NCI-H1694 (cell line): Measurements from ENCODE around the gene PPP2R1B.
A peak's percentile ranks its signal among the peaks of the same experiment; 100 is the strongest.
"Not testable (repeated sequence)": the region's sequence is repeated elsewhere in the genome, so short reads cannot be mapped to it uniquely, and the experiment has no call there.

Source experiments
- DNase-seq: peaks from one replicate; lab custom pipeline; 2025; lab: John Stamatoyannopoulos, UW

Gene PPP2R1B

GRCh38 chr11:111765984-111766833 lies at the start of gene PPP2R1B:
Gene PPP2R1B (minus strand): TSS chr11:111766389. CDS start chr11:111766361, 28 bp downstream.
- DNase-seq: peak; percentile 16

DNA sequence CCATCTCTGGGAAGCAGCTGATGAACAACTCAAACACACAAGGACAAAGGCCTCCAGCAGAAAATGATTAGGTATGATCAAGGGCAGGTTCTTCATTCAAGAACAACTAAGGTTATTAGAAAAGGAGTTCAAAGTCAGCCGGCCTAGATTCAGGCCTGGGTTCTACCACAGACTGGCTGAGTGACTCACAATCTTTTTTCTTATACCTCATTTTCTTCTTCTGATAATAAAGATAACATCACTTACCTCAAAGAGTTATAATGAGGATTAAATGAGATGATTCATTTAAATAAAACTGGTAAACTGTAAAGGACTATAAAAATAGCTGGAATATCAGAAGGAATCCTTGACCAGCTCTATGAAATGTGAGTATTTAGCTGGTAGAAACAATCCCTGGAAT lies 49.3 kb upstream of the PPP2R1B start:
- no peak for DNase-seq

DNA sequence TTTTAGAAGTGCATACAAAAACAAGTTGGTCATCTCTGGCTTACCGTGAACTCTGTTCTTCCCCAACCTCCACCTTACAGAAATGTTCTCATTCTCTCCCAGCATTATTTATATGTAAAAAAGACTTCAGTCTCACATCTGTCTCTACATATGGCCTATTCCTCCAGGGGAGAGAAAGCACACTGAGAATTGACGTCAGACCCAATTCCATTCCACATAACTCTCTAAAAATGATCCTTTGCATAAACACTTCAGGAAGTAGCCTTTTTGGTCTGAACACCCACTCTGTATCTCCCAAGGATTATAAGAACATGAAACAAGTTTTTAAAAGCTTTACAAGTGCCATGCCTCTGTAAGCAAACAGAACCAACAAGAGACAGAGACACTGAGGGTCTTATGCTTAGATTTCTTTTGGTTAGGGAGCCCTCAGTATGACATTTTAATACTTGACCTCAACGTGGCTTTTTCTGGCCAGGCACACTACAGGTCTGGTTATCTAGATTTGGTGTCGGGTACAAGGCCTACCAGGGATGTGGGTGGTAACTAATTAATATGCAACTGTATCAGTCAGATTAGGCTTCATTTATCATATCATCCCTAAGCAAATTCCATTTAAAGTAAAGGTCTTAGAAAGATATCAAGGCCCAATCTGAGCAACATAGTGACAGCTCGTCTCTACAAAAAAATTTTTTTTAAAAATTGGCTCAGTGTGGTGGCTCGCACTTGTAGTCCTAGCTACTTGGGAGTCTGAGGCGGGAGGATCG lies 48.5 kb upstream of the PPP2R1B start:
- peak; percentile 4 for DNase-seq

DNA sequence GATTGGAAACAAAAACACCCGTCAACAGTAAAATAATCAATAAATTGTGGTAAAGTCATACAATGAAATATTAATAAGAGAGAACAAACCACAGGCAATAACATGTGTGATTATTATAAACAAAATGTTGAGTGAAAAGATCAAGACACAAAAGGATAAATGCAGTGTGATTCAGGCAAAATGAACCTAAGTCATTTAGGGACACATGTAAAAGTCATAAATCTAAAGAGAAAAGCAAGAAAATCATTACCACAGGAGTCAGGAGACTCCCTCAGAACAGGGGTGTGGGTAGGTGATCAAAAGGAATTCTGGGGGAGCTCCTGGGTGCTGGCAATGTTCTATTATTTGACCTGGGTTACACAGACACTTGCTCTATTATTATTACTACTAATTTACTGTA lies 47.9 kb upstream of the PPP2R1B start:
- no peak for DNase-seq

DNA sequence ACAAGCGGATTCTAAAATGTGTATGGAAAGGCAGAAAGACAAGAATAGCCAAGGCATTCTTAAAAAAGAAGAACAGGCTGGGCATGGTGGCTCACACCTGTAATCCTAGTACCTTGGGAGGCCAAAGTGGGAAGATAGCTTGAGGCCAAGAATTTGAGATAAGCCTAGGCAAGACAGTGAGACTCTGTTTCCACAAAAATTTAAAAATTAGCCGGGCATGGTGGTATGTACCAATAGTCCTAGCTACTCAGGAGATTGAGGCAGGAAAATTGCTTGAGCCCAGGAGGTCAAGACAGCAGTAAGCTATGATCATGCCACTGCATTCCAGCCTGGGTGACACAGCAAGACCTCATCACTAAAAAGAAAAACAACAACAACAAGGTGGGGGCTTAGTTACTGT lies 46.0 kb upstream of the PPP2R1B start:
- no peak for DNase-seq

DNA sequence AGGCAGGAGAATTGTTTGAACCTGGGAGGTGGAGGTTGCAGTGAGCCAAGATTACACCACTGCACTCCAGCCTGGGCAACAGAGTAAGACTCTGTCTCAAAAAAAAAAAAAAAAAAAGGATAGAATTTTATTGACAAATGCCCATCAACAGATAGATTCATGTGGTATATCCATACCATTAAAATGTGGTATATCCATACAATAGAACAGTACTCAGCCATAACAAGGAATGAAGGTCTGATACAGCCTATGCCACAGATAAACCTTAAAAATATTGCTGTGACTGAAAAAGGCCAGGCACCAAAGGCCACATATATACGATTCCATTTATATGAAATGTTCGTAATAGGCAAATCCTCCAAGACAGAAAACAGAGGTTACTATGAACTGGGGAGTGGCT lies 45.3 kb upstream of the PPP2R1B start:
- no peak for DNase-seq

- no peak for DNase-seq
Measured at GRCh38 chr11:111808834-111809233, 42.6 kb upstream of the PPP2R1B start.

DNA sequence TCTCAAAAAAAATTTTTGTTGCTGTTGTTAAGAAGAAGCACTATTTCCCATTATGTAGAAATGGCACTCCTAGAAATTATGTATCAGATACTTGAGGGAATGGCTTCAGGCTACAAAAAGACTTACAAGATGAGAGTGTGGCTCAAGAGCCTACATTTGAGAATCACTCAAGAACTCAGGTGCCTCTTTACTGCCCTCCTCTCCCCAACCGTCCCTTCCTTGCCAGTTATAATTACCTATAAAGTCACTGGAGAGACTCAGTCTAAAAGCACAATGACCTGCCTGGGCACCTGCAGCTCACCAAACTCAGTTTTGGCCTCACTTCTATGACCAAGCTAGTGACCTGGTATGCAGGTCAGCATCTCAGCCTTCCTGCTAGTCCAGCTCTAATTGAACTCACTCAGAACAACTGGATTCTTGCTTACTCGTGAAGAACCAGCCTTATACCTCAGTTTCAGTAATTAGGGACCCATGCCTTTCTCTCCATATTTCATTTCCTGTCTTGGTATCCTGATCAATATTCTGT lies 41.9 kb upstream of the PPP2R1B start:
- DNase-seq: no peak

DNA sequence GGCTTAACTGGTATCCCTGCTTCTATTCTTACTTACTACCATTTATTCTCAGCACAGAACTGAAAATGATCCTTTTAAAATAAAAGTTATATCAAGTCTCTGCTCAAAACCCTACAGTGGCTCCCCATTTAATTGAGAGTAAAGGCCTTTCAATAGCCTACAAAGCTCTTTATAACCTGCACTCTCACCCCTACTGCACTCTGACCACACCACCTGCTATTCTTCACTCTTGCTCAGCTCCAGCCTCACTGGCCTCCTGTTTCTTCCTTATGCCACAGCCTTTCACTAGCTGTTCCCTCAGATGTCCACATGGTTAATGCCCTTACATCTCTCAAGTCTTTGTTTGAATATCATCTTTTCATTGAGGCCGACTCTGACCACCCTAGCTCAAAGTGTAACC lies 40.9 kb upstream of the PPP2R1B start:
- no peak for DNase-seq

- no peak for DNase-seq
Measured at GRCh38 chr11:111801135-111801534, 34.9 kb upstream of the PPP2R1B start.

- DNase-seq: no peak
Measured at GRCh38 chr11:111798279-111798678, 32.1 kb upstream of the PPP2R1B start.

DNA sequence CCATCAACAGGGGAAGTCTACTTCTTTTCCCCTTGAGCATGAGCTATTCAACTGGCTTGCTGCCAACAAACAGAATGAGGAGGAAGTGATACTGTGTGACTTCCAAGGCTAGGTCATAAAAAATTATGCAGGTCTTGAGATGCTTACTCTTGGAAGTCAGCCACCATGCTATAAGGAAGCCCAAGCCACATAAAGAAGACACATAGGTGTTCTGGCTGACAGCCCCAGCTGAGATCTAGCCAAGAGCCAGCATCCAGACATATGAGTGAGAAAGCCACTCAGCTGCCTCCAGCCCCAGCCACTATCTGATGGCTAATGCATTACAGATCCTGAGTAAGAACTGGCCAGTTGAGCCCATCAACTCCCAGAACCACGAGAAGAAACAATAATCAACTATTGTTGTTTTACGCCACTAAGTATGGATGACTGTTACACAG lies 31.0 kb upstream of the PPP2R1B start:
- DNase-seq: no peak

- DNase-seq: no peak
Measured at GRCh38 chr11:111796696-111797095, 30.5 kb upstream of the PPP2R1B start.

GRCh38 chr11:111795334-111795985 lies 29.3 kb upstream of the PPP2R1B start:
- DNase-seq: no peak

- no peak for DNase-seq
Measured at GRCh38 chr11:111793863-111794262, 27.7 kb upstream of the PPP2R1B start.

DNA sequence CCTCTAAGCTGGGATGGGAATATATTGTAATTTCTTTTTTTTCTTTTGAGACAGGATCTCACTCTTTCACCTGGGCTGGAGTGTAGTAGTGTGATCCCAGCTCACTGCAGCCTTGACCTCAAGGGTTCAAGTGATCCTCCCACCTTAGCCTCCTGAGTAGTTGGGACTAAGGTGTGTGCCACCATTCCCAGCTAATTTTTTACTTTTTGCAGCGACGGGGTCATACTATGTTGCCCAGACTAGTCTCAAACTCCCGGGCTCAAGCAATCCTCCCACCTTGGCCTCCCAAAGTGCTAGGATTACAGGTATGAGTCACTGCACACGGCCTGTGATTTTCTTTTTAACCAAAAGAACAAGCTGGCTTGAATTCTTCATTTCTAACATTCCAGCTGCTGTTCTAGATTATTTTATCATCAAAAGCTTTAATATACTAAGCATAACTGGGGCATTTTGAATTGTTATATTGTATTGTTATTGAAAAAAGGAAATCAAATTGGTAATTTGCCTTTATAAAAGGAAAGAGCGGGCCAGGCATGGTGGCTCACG lies 26.8 kb upstream of the PPP2R1B start:
- no peak for DNase-seq

DNA sequence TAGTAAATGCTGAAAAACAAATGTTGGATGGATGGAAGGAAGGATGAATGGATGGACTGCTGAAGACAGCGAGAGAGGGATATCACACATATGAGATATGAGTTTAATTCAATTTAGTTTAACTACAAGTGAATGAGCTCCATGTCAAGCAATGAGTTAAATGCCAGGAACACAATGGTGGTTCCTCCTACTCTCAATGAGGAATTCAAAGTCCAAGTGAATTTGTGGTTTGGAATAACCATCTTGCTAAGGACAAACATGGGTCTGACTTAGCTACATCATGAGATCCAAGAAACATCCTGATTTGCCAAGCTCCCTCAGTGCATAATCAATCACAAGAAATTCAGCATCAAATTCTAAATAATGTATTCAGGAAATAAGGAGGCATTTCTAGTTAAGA lies 26.1 kb upstream of the PPP2R1B start:
- no peak for DNase-seq

DNA sequence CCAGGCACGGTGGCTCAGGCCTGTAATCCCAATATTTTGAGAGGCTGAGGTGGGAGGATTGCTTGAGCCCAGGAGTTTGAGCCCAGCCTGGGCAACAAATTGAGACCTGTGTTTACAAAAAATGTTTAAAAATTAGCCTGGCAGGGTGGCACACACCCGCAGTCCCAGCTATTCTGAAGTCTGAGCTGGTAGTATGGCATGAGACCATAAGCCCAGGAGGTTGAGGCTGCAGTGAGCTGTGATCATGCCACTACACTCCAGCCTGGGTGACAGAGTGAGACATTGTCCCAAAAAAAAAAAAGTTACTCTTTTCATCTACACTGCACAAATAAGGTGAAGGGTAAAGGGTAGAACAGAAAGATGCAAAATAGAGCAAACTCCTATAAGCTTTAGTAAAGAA lies 22.3 kb upstream of the PPP2R1B start:
- DNase-seq: no peak

DNA sequence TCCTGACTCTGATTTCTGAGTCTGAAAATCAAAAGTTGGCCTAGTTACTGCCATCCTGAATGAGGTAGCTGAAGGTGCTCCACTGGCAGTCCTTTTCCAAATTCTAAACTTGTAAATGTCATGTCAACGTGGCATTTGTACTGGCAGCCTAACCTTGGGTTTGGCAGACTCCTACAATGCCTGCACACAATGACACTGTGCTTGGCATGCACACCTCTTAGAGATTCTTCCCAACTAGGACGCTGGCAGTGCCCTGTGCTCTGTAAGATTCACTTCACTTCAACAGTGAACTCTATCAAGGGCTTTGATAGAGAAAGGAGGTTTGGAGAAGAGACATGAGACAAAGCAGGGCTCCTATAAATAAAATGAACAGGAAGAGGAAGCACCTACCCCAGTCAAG lies 21.9 kb upstream of the PPP2R1B start:
- no peak for DNase-seq

DNA sequence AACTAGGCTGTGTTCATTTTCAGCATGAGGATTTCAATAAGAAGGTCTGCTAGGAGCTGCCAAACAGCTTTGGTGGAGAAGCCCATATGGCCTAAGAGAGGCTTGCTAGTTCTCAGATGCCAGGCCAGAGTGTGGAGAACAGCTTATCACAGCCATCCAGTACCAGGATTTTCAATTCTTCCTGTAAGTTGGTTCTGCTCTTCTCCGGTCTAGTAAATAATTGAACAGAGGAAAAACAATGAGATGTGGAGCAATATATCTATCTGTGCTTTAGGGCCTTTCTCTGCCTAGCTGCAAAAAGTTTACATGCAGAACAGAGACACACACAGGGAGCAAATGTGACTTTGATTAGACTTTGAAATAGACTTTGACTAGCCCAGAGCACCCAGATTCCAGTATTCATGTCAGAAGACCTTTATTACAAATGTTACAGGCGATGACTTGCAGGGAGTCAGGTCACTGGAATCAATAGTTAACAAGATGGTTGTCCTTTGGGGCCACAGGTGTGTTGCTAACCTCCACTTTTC lies 19.8 kb upstream of the PPP2R1B start:
- DNase-seq: no peak

DNA sequence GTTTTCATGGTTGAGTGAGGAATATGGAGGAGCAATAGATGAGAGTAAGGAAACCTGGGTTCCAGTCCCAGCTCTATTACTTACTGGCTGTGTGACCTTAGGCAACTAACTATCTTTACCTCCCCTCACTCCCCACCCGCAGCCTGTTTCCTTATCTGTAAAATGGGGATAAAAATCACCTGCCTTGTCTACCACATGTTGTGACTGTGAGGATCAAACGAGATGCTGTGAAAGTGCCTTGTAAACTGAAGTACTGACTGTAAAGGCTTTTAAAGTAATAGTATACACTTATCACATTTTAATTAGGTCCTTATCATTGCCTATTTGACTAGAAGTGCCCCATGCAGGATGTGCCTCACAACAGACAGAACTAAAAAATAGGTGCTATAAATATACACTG lies 18.9 kb upstream of the PPP2R1B start:
- DNase-seq: no peak

DNA sequence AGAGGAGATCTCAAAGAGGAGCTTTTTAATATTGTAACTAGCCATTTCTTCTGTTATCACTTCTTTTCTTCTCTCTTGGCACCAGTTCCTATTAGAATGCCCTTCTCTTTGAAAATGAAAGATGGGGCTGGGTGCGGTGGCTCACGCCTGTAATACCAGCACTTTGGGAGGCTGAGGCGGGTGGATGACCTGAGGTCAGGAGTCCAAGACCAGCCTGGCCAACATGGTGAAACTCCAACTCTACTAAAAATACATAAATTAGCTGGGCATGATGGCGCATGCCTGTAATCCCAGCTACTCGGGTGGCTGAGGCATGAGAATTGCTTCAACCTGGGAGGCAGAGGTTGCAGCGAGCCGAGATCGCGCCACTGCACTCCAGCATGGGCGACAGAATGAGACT lies 18.1 kb upstream of the PPP2R1B start:
- not testable (repeated sequence) for DNase-seq
